GM18520 (cell line): ENCODE results near the gene CCDC88A.
"Not testable (repeated sequence)": the region's sequence is repeated elsewhere in the genome, so short reads cannot be mapped to it uniquely, and the experiment has no call there.

Experiments used
- ATAC-seq: cut with Tn5 transposase; IDR thresholded peaks from one replicate; pipeline ENCODE4 v1.9.1; 2021; ENCODE audit not compliant: unreplicated experiment

CCDC88A gene

DNA sequence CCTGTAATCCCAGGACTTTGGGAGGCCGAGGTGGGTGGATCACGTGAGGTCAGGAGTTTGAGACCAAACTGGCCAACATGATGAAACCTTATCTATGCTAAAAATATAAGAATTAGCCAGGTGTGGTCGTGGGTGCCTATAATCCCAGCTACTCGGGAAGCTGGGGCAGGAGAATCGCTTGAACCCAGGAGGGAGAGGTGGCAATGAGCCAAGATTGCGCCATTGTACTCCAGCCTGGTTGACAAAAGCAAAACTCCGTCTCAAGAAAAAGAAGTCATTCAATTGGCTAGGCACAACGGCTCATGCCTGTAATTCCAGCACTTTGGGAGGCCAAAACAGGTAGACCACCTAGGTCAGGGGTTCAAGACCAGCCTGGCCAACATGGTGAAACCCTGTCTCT, 178.1 kb downstream of the CCDC88A start:
- not testable (repeated sequence) for ATAC-seq

DNA sequence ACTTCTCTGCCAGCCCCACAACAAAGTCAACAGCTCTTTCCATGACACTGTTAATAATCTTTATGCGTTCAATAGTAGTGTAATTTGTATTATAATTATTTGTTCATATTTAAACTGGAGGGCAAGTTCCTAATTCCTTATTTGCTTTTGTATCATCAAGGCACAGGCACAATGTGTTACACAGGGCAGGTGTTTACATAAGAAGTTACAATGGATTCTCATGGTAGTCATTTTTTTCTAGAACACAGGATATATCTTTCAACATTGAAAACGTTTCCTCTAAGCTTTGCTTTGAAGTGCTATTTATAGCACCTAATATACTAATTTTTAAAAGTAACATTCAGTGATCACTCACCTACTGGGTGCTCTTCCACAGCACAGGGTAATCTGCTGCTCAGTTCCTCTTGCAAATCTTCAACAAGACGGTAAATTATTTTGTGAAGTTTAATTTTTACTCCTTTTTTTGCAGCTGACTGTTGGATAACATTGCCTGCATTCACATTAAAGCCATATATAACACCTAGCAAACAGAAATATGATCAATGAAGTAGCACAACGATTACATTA, 179.9 kb downstream of the CCDC88A start:
- no peak for ATAC-seq
